Cardiac septum (tissue), 1 donor: Measurements from ENCODE around the gene TBC1D19. TPM values are rescaled to one million over a fixed set of nuclear protein-coding genes. Genes with fewer than 3 reads are reported as not detected.

Experiments
- DNase-seq: peaks from one replicate; pipeline ENCODE4 v3.0.0-alpha.2; 2020; ENCODE audit warnings: low spot score
- intact Hi-C: fragments of 100-400 bp; cut with DNase I; formaldehyde crosslinking; loops from one replicate; pipeline ENCODE4 v1.14.0; 2022
- total RNA-seq: library from RNA; stranded (reverse); fragmentation: NEBNext Ultra II Directional; extraction: Animal tissue kit (Norgen Biotek cat#: 25700); gene quantifications from one replicate; pipeline ENCODE4 v1.2.1, GENCODE V29; 2021
- donor health status: DM: no; HTN: no; CAD: no.

The TBC1D19 gene
- total RNA-seq, 1 donor from 2014 or later: 8.9 TPM

- intact Hi-C loops: no loop called here
These were observed 178.8 kb downstream of the TBC1D19 start for GRCh38 chr4:26762650-26763049.

GRCh38 chr4:26763063-26763462 is 179.2 kb downstream of the TBC1D19 start:
- intact Hi-C loops: no loop called here
- no peak for DNase-seq

More at GRCh38 chr4:26762650-26763049, 178.8 kb downstream of the TBC1D19 start:
- no peak for DNase-seq

- intact Hi-C loops: no loop called here
- DNase-seq: no peak
These were observed 179.8 kb downstream of the TBC1D19 start for GRCh38 chr4:26763648-26764047.

- no peak for DNase-seq
- intact Hi-C loops: no loop called here
These were observed 180.3 kb downstream of the TBC1D19 start for GRCh38 chr4:26764231-26764630.

- intact Hi-C loops: no loop called here
- no peak for DNase-seq
These were observed 181.6 kb downstream of the TBC1D19 start for GRCh38 chr4:26765515-26765914.

- intact Hi-C loops: no loop called here
- no peak for DNase-seq
These were observed 182.3 kb downstream of the TBC1D19 start for GRCh38 chr4:26766141-26766540.

GRCh38 chr4:26772096-26772873 is 188.4 kb downstream of the TBC1D19 start:
- DNase-seq: no peak
- intact Hi-C loops: no loop called here

GRCh38 chr4:26779224-26779623 is 195.3 kb downstream of the TBC1D19 start:
- DNase-seq: no peak
- intact Hi-C loops: no loop called here

- intact Hi-C loops: loop anchor here (10.0 kb wide), 1 partner anchor 215 kb away; no protein-coding TSS in a partner anchor
- DNase-seq: no peak
These were observed 195.8 kb downstream of the TBC1D19 start for GRCh38 chr4:26779674-26780073.

- no peak for DNase-seq
- intact Hi-C loops: loop anchor here (10.0 kb wide), 1 partner anchor 214 kb away; no protein-coding TSS in a partner anchor
These were observed 196.7 kb downstream of the TBC1D19 start for GRCh38 chr4:26780539-26780938.

- intact Hi-C loops: loop anchor here (10.0 kb wide), 1 partner anchor 213 kb away; no protein-coding TSS in a partner anchor
These were observed 198.4 kb downstream of the TBC1D19 start for GRCh38 chr4:26782168-26782829.

GRCh38 chr4:26782830-26783202 is 198.9 kb downstream of the TBC1D19 start:
- DNase-seq: no peak
- intact Hi-C loops: loop anchor here (10.0 kb wide), 1 partner anchor 212 kb away; no protein-coding TSS in a partner anchor

More at GRCh38 chr4:26782168-26782829, 198.4 kb downstream of the TBC1D19 start:
- no peak for DNase-seq

- intact Hi-C loops: loop anchor here (10.0 kb wide), 1 partner anchor 210 kb away; no protein-coding TSS in a partner anchor
These were observed 200.5 kb downstream of the TBC1D19 start for GRCh38 chr4:26784207-26784865.

GRCh38 chr4:26785312-26785711 is 201.4 kb downstream of the TBC1D19 start:
- intact Hi-C loops: loop anchor here (10.0 kb wide), 1 partner anchor 209 kb away; no protein-coding TSS in a partner anchor

More at GRCh38 chr4:26784207-26784865, 200.5 kb downstream of the TBC1D19 start:
- DNase-seq: no peak

GRCh38 chr4:26785810-26786209 is 201.9 kb downstream of the TBC1D19 start:
- intact Hi-C loops: loop anchor here (10.0 kb wide), 1 partner anchor 209 kb away; no protein-coding TSS in a partner anchor
- DNase-seq: no peak

More at GRCh38 chr4:26785312-26785711, 201.4 kb downstream of the TBC1D19 start:
- DNase-seq: no peak

GRCh38 chr4:26786916-26787315 is 203.0 kb downstream of the TBC1D19 start:
- intact Hi-C loops: loop anchor here (10.0 kb wide), 1 partner anchor 208 kb away; no protein-coding TSS in a partner anchor
- DNase-seq: no peak

- no peak for DNase-seq
- intact Hi-C loops: loop anchor here (10.0 kb wide), 1 partner anchor 207 kb away; no protein-coding TSS in a partner anchor
These were observed 203.8 kb downstream of the TBC1D19 start for GRCh38 chr4:26787461-26788340.

- intact Hi-C loops: loop anchor here (10.0 kb wide), 1 partner anchor 206 kb away; no protein-coding TSS in a partner anchor
- DNase-seq: no peak
These were observed 204.5 kb downstream of the TBC1D19 start for GRCh38 chr4:26788341-26788733.

- DNase-seq: no peak
- intact Hi-C loops: loop anchor here (10.0 kb wide), 1 partner anchor 206 kb away; no protein-coding TSS in a partner anchor
These were observed 205.3 kb downstream of the TBC1D19 start for GRCh38 chr4:26789208-26789607.
